Measurements from ENCODE around the gene SOWAHC. TPM values are rescaled to one million over a fixed set of nuclear protein-coding genes. Genes with fewer than 3 reads are reported as not detected.

Gene SOWAHC
- total RNA-seq, 1 experiment from 2014 or later = not detected

GRCh38 chr2:109594246-109594885, 19.8 kb upstream of the SOWAHC start:
- Histone ChIP-seq H3K4me2 (ENCODE audit: low read depth, low read length, poor library complexity, severe bottlenecking) (no peak overlapping the region), H3K4me1 (ENCODE audit: low read length) (no peaks in the 10 kb centered on the region), H3K27me3 (ENCODE audit: low read length) (no peaks in the 10 kb centered on the region), H3K36me3 (ENCODE audit: insufficient read depth, low read length) (no peaks in the 10 kb centered on the region), H4K20me1 (ENCODE audit: insufficient read depth, low read depth, low read length) (no peaks in the 10 kb centered on the region), H3K9me2 (replicated peaks; ENCODE audit: insufficient read depth, low read length) (no peaks in the 10 kb centered on the region), H2AFZ (ENCODE audit: low read length) (no peak overlapping the region), H3K9me3 (ENCODE audit: low read length) (no peaks in the 10 kb centered on the region), H3K9ac (ENCODE audit: low read length) (no peak overlapping the region), H3K79me2 (ENCODE audit: low read length) (no peaks in the 10 kb centered on the region), H3K27ac (ENCODE audit: low read length) (no peak overlapping the region), H3K4me3 (ENCODE audit: low read length) (no peak overlapping the region)
- no peak for DNase-seq

- no peak overlapping the region for H2AFZ ChIP-seq (ENCODE audit: low read length)
- no peaks in the 10 kb centered on the region for H4K20me1 ChIP-seq (ENCODE audit: insufficient read depth, low read depth, low read length)
- H3K27ac ChIP-seq (ENCODE audit: low read length) = no peak overlapping the region
- H3K9ac ChIP-seq (ENCODE audit: low read length) = no peak overlapping the region
- H3K36me3 ChIP-seq (ENCODE audit: insufficient read depth, low read length) = no peaks in the 10 kb centered on the region
- H3K27me3 ChIP-seq (ENCODE audit: low read length) = no peaks in the 10 kb centered on the region
- H3K9me2 ChIP-seq (replicated peaks; ENCODE audit: insufficient read depth, low read length) = no peaks in the 10 kb centered on the region
- no peaks in the 10 kb centered on the region for H3K4me1 ChIP-seq (ENCODE audit: low read length)
- H3K4me3 ChIP-seq (ENCODE audit: low read length) = no peak overlapping the region
- H3K9me3 ChIP-seq (ENCODE audit: low read length) = no peaks in the 10 kb centered on the region
- DNase-seq = no peak
- no peak overlapping the region for H3K4me2 ChIP-seq (ENCODE audit: low read depth, low read length, poor library complexity, severe bottlenecking)
- no peaks in the 10 kb centered on the region for H3K79me2 ChIP-seq (ENCODE audit: low read length)
Observed at GRCh38 chr2:109595644-109596043, 18.5 kb upstream of the SOWAHC start.

- no peak overlapping the region for H3K27ac ChIP-seq (ENCODE audit: low read length)
- DNase-seq = no peak
- no peaks in the 10 kb centered on the region for H3K9me2 ChIP-seq (replicated peaks; ENCODE audit: insufficient read depth, low read length)
- no peak overlapping the region for H3K4me2 ChIP-seq (ENCODE audit: low read depth, low read length, poor library complexity, severe bottlenecking)
- no peak overlapping the region for H3K9ac ChIP-seq (ENCODE audit: low read length)
- no peaks in the 10 kb centered on the region for H3K27me3 ChIP-seq (ENCODE audit: low read length)
- no peak overlapping the region for H2AFZ ChIP-seq (ENCODE audit: low read length)
- H4K20me1 ChIP-seq (ENCODE audit: insufficient read depth, low read depth, low read length) = no peaks in the 10 kb centered on the region
- H3K79me2 ChIP-seq (ENCODE audit: low read length) = no peaks in the 10 kb centered on the region
- H3K4me3 ChIP-seq (ENCODE audit: low read length) = no peak overlapping the region
- H3K36me3 ChIP-seq (ENCODE audit: insufficient read depth, low read length) = no peaks in the 10 kb centered on the region
- H3K9me3 ChIP-seq (ENCODE audit: low read length) = no peaks in the 10 kb centered on the region
- H3K4me1 ChIP-seq (ENCODE audit: low read length) = no peaks in the 10 kb centered on the region
Observed at GRCh38 chr2:109597283-109597682, 16.9 kb upstream of the SOWAHC start.

- H3K27ac ChIP-seq (ENCODE audit: low read length) = no peak overlapping the region
- no peak overlapping the region for H3K4me2 ChIP-seq (ENCODE audit: low read depth, low read length, poor library complexity, severe bottlenecking)
- DNase-seq = no peak
- H3K4me3 ChIP-seq (ENCODE audit: low read length) = no peak overlapping the region
- no peaks in the 10 kb centered on the region for H3K9me2 ChIP-seq (replicated peaks; ENCODE audit: insufficient read depth, low read length)
- H3K9ac ChIP-seq (ENCODE audit: low read length) = no peak overlapping the region
- no peaks in the 10 kb centered on the region for H3K27me3 ChIP-seq (ENCODE audit: low read length)
- H3K79me2 ChIP-seq (ENCODE audit: low read length) = no peaks in the 10 kb centered on the region
- H4K20me1 ChIP-seq (ENCODE audit: insufficient read depth, low read depth, low read length) = no peaks in the 10 kb centered on the region
- H3K9me3 ChIP-seq (ENCODE audit: low read length) = no peaks in the 10 kb centered on the region
- H3K36me3 ChIP-seq (ENCODE audit: insufficient read depth, low read length) = no peaks in the 10 kb centered on the region
- no peak overlapping the region for H2AFZ ChIP-seq (ENCODE audit: low read length)
- no peaks in the 10 kb centered on the region for H3K4me1 ChIP-seq (ENCODE audit: low read length)
Observed at GRCh38 chr2:109601783-109602182, 12.4 kb upstream of the SOWAHC start.

- no peak overlapping the region for H3K27ac ChIP-seq (ENCODE audit: low read length)
- H3K9me2 ChIP-seq (replicated peaks; ENCODE audit: insufficient read depth, low read length) = no peaks in the 10 kb centered on the region
- H3K27me3 ChIP-seq (ENCODE audit: low read length) = no peaks in the 10 kb centered on the region
- no peaks in the 10 kb centered on the region for H4K20me1 ChIP-seq (ENCODE audit: insufficient read depth, low read depth, low read length)
- no peak for DNase-seq
- H3K4me2 ChIP-seq (ENCODE audit: low read depth, low read length, poor library complexity, severe bottlenecking) = no peak overlapping the region
- no peak overlapping the region for H2AFZ ChIP-seq (ENCODE audit: low read length)
- no peaks in the 10 kb centered on the region for H3K4me1 ChIP-seq (ENCODE audit: low read length)
- no peaks in the 10 kb centered on the region for H3K79me2 ChIP-seq (ENCODE audit: low read length)
- no peaks in the 10 kb centered on the region for H3K36me3 ChIP-seq (ENCODE audit: insufficient read depth, low read length)
- no peak overlapping the region for H3K9ac ChIP-seq (ENCODE audit: low read length)
- H3K9me3 ChIP-seq (ENCODE audit: low read length) = no peaks in the 10 kb centered on the region
- no peak overlapping the region for H3K4me3 ChIP-seq (ENCODE audit: low read length)
Observed at GRCh38 chr2:109602617-109603188, 11.5 kb upstream of the SOWAHC start.

DNA sequence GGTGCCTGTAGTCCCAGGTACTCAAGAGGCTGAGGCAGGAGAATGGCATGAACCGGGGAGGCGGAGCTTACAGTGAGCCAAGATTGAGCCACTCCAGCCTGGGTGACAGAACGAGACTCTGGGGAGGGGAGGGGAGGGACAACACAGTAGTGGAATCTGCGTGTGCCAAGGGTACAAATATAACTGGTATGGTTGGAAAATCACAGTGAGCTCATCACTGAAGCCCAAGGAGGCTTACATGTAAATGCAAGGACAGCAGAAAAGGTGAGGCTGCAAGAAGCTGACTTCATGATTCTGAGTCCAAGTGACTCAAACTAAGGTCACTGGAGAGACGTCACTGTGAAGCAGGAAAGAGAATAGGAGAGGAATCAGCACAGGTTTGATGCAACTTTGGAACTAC, 9.6 kb upstream of the SOWAHC start:
- Histone ChIP-seq H2AFZ (ENCODE audit: low read length) (no peak overlapping the region), H3K4me2 (ENCODE audit: low read depth, low read length, poor library complexity, severe bottlenecking) (no peak overlapping the region)

GRCh38 chr2:109607766-109608165, 6.4 kb upstream of the SOWAHC start:
- Histone ChIP-seq H3K79me2 (ENCODE audit: low read length) (no peaks in the 10 kb centered on the region), H3K27me3 (ENCODE audit: low read length) (no peaks in the 10 kb centered on the region), H2AFZ (ENCODE audit: low read length) (no peak overlapping the region), H4K20me1 (ENCODE audit: insufficient read depth, low read depth, low read length) (no peaks in the 10 kb centered on the region), H3K27ac (ENCODE audit: low read length) (no peak overlapping the region), H3K4me2 (ENCODE audit: low read depth, low read length, poor library complexity, severe bottlenecking) (no peak overlapping the region), H3K4me1 (ENCODE audit: low read length) (no peaks in the 10 kb centered on the region), H3K36me3 (ENCODE audit: insufficient read depth, low read length) (no peaks in the 10 kb centered on the region), H3K9me3 (ENCODE audit: low read length) (no peaks in the 10 kb centered on the region), H3K9me2 (replicated peaks; ENCODE audit: insufficient read depth, low read length) (no peaks in the 10 kb centered on the region), H3K4me3 (ENCODE audit: low read length) (no peak overlapping the region), H3K9ac (ENCODE audit: low read length) (no peak overlapping the region)
- no peak for DNase-seq

More for the DNA sequence above, 9.6 kb upstream of the SOWAHC start:
- no peaks in the 10 kb centered on the region for H3K36me3 ChIP-seq (ENCODE audit: insufficient read depth, low read length)
- H3K9ac ChIP-seq (ENCODE audit: low read length) = no peak overlapping the region
- H3K9me3 ChIP-seq (ENCODE audit: low read length) = no peaks in the 10 kb centered on the region
- H3K27ac ChIP-seq (ENCODE audit: low read length) = no peak overlapping the region
- DNase-seq = no peak
- H3K27me3 ChIP-seq (ENCODE audit: low read length) = no peaks in the 10 kb centered on the region
- no peaks in the 10 kb centered on the region for H3K79me2 ChIP-seq (ENCODE audit: low read length)
- no peaks in the 10 kb centered on the region for H3K9me2 ChIP-seq (replicated peaks; ENCODE audit: insufficient read depth, low read length)
- no peak overlapping the region for H3K4me3 ChIP-seq (ENCODE audit: low read length)
- no peaks in the 10 kb centered on the region for H3K4me1 ChIP-seq (ENCODE audit: low read length)
- no peaks in the 10 kb centered on the region for H4K20me1 ChIP-seq (ENCODE audit: insufficient read depth, low read depth, low read length)

GRCh38 chr2:109609352-109610024, 4.7 kb upstream of the SOWAHC start:
- Histone ChIP-seq H3K9ac (ENCODE audit: low read length) (no peak overlapping the region), H3K4me3 (ENCODE audit: low read length) (no peak overlapping the region), H3K36me3 (ENCODE audit: insufficient read depth, low read length) (no peaks in the 10 kb centered on the region), H3K27ac (ENCODE audit: low read length) (no peak overlapping the region), H3K9me3 (ENCODE audit: low read length) (no peaks in the 10 kb centered on the region), H2AFZ (ENCODE audit: low read length) (no peak overlapping the region), H4K20me1 (ENCODE audit: insufficient read depth, low read depth, low read length) (no peaks in the 10 kb centered on the region), H3K79me2 (ENCODE audit: low read length) (no peaks in the 10 kb centered on the region), H3K27me3 (ENCODE audit: low read length) (no peaks in the 10 kb centered on the region), H3K4me1 (ENCODE audit: low read length) (no peaks in the 10 kb centered on the region), H3K9me2 (replicated peaks; ENCODE audit: insufficient read depth, low read length) (no peaks in the 10 kb centered on the region), H3K4me2 (ENCODE audit: low read depth, low read length, poor library complexity, severe bottlenecking) (no peak overlapping the region)
- DNase-seq = no peak

All from Karpas-422 (cell line).